Kasumi-1 (cell line): ENCODE data around the gene ZNF718.
"Not testable (repeated sequence)": the region's sequence is repeated elsewhere in the genome, so short reads cannot be mapped to it uniquely, and the experiment has no call there.

Experiments
- DNase-seq, 2 experiments: peaks; one replicate each; lab custom pipeline; 2025; lab: John Stamatoyannopoulos, UW

ZNF718 gene

DNA sequence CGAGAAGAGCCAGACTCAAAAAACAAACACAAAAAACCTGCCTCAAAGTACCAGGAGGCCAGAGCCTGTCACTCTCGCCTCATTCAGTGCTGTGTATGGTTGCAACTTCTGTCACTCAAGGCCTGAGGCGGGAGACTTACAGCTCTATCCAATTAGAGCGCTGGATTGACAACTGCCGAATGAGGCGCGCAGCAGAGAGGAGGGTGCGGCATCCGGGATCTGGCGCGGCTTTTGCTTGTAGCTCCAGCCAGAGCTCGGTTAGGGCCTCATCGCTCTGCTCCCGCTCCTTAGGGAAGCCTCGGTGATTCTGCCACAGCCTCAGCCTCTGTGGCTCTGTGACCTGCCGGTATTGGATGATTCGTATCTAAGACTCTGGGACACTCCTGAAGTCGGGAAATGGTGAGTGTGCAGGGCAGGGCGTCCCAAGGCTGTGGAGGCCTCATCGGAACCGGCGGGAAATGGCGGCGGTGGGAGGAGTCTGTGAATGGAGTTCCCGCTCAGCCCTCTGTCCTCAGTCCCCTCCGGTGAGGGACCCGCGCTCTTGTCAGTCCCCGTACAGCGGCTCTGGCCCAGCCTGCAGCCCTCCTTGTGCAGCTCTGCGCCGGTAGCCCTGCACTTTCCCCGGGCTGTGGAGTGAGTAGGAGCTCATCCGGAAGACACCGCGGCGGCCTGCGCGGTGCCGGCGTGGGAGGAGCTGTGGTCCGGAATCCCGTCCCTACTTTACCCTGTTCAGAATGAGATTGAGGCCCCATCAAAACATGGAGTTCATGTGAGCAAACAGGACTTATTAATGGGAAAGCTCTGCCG lies at the start of gene ZNF718:
ZNF718 (plus strand) TSS at position 227 of the 807 bp plus-strand sequence; CDS start at position 397, 170 bp downstream.
- DNase-seq = peak; percentile 77 to 89

DNA sequence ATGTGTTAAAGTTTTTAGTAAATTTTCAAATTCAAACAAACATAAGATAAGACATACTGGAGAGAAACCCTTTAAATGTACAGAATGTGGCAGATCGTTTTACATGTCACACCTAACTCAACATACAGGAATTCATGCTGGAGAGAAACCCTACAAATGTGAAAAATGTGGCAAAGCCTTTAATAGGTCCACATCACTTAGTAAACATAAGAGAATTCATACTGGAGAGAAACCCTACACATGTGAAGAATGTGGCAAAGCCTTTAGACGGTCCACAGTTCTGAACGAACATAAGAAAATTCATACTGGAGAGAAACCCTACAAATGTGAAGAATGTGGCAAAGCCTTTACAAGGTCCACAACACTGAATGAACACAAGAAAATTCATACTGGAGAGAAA lies 38.4 kb upstream of the ZNF718 start:
- no peak for DNase-seq

DNA sequence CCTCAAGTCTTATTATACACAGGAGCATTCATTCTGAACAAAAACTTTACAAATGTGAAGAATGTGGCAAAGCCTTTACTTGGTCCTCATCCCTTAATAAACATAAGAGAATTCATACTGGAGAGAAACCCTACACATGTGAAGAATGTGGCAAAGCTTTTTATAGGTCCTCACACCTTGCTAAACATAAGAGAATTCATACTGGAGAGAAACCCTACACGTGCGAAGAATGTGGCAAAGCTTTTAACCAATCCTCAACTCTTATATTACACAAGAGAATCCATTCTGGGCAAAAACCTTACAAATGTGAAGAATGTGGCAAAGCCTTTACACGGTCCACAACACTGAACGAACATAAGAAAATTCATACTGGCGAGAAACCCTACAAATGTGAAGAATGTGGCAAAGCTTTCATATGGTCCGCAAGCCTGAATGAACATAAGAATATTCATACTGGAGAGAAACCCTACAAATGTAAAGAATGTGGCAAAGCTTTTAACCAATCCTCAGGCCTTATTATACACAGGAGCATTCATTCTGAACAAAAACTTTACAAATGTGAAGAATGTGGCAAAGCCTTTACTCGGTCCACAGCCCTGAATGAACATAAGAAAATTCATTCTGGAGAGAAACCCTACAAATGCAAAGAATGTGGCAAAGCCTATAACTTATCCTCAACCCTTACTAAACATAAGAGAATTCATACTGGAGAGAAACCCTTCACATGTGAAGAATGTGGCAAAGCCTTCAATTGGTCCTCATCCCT lies 37.6 kb upstream of the ZNF718 start:
- DNase-seq = not testable (repeated sequence)

DNA sequence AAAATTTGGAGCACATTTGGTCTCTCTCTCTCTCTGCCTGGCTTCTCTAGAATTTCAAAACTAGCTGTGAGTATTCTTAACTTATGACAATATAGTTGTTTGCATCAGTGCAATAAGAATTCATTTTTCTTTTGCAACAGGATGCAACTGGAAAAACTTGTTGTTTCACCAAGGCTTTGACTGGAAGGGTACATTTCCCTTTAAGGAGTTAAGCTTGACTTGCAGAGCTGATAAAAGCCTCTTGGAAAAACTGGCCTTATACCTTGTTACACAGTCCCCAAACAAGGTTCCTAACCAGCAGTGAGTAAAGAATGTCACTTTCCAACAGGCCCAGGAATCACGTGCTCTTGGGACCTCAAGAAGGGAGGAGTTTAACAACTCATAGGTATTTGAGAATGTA lies 25.9 kb upstream of the ZNF718 start:
- DNase-seq = no peak

DNA sequence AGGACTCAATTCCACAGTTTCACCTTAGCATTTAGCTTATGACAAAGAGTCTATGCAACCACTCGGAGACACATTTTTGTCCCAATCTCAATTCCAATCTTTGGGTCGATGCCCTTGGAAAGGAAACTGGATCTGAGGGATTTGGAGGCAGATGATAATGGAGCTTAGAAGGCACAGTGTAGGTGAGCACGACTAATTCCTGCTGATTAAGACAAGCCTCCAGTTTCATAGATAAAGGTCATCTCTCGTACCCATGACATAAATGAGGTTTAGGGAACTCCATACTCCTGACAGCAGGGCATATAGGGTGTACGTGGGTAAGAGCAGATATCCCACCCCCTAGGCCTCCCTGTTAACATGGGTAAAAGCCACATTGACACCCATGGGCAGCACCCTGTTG lies 24.4 kb upstream of the ZNF718 start:
- DNase-seq = no peak

DNA sequence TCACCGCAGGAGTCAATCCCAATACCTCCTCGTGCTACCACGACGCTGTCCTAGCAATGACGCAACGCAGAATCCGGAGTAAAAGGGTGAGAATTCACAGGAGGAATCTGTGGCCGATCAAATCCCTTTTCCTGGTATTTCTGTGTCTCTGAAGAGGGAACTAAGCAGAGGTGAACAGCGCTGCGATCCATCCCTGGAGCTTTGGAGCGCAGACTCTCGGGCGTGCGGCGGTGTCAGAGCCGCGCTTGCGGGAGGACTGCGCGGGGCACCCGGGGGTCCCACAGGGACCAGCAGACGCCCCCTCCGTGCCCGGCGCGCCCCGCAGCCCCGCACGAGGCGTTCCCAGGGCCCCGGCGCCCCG lies 17.2 kb upstream of the ZNF718 start:
- no peak for DNase-seq

DNA sequence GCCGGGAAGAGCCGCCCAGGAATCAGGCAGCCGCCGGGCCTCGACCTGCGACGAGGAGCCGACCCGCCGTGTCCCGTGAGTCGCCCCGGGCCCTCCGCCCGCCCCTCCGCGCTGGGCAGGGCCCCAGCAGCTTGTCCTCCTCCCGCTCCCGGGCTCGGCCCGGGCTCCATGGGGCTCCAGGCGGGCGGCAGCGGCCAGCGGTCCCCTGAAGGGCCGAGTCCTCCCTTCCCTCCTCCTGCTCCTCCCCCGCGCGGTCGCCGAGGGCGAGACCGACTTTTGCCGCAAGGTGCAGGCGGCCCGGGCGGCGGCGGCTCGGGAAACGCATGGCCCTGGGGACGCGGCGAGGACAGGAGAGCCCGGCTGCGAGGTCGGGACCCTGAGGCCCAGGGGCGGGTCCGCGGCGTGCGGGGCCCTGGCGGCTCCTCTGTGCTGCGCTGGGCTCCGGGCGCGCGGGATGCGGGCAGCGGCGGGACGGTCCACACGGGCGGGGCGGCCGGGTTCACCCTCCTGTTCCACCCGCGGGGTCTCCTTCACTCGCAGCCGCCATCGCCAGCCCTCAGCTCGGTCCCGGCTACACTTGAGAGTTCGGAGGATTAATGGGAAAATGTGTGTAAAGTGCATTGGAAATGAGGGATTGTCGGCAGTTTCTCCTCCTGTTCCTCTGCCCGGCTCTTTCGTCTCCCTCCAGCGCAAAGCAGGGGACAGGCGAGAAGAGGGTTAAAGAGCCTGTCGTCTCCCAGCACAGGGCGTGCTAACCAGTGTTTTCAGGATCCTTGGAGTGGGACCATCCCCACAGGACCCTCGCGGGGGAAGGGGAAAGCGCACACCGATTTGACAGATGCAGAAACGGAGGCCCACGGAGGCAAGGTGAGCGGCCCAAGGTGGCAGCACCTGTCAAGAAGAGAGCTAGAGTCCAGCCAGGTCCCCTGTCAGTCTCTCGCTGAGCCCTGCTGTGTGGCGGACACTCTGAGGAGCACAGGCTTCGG lies 16.6 kb upstream of the ZNF718 start:
- no peak for DNase-seq

DNA sequence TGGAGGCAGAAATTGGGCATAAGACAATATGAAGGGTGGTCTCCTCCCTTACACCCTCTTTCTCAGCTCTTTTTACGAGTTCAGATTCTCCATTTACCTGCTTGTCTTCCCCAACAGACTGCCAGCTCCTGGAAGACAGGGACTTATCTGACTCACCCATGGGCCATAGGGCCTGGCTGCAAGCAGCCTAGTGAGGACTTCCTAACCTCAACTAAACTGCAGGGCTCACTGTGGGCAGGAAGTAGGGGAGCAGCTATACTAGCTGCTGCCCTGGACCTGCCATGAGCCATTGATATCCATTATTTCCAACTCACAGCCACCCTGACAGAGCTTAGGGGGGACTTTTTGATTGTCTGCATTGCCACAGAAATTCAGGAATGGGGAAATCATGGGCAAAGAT lies 11.5 kb upstream of the ZNF718 start:
- no peak for DNase-seq

DNA sequence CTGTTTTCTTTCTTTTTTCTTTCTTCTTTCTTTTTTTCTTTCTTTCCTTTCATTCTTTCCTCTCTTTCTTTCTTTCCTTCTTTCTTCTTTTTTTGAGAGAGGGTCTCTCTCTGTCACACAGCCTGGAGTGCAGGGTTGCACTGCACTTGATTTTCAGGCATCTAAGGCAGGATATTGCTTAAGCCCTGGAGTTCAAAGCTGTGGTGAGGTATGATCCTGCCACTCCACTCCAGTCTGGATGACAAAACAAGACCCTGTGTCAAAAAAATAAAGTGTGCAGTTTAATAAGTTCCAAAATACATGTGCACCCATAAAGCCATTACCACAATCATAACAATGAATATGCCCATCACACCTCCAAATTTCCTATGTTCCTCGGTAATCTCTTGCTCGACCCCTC lies 10.6 kb upstream of the ZNF718 start:
- DNase-seq = no peak

DNA sequence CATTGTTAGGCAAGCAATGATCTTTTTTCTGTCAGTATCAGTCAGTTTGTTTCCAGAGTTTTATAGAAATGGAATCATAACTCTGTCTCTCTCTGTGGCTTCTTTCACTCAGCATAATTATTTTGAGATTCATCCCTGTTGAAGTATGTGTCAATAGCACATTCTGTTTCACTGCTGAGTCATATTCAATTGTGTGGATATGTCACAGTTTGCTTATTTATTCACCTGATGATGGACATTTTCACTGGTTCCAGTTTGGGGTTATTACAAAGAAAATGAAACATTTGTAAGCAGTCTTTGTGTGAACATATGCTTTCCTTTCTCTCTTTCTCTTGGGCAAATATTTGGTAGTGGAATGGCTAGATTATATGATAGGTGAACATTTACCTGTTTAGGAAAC lies 10.2 kb upstream of the ZNF718 start:
- no peak for DNase-seq

DNA sequence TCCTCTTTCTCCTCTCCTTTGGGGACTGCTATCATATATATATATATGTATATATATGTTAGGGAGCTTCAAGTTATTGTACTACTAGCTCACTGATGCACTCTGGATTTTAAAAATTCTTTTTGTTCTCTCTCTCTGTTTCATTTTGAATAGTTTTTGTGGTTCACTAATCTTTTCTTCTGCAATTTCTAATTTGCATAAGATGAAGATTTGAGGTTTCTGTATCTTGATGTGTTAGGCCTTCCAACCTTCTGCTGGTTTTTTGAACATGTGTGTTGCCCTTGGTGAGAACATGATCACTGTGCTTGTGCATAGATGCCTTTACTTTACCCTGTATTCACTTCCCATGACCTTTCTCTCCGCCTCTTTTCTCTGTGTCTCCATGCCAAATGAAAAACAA lies 7.8 kb upstream of the ZNF718 start:
- DNase-seq = no peak

DNA sequence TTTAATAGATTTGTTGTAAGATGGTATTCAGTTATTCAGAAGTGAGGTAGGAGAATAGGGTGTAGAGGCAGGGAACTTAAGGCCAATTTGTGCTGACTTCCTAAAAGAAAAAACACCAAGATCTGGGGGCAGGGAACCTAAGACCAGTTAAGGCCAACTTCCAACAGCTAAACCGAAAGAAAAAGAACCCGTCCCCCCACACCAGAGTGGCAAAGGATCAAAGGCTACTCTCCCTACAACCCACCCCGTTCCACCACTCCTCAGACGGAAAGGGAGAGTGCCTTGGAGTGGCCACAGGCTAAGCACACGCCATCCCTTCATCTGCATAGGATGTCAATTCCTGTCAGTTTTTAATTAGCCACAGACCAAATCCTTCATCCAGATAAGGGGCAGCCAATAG lies 3.7 kb upstream of the ZNF718 start:
- peak in 1 of 2 experiments; percentile 27 for DNase-seq

DNA sequence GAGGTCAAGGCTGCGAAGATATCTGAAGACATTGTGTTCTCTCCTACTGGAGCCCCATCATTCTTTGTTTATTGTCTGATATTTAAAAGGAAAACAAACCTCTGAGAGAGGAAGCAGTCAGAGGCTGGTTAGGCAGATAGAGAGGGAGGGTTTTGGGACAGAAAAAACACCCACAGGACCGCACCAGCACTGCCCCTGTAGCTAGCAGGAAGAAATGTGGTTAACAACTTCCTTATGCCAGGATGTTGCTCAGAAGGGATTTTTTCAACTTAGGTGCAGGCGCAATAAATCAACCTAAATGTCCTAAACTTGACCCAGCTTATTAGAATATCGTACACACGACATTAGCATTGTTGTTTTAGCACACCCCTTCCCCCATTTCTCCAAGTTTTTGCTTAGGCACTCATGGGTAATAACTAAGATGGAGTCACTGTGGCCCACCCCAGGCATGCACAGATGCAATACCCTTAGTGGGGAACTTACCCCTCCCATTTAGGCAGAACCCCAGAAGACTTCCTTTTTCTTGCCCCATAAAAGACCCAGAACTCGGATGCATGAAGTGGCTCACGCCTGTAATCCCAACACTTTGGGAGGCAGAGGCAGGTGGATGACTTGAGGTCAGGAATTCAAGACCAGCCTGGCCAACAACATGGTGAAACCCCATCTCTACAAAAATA lies 2.8 kb upstream of the ZNF718 start:
- peak; percentile 92 to 95 for DNase-seq

DNA sequence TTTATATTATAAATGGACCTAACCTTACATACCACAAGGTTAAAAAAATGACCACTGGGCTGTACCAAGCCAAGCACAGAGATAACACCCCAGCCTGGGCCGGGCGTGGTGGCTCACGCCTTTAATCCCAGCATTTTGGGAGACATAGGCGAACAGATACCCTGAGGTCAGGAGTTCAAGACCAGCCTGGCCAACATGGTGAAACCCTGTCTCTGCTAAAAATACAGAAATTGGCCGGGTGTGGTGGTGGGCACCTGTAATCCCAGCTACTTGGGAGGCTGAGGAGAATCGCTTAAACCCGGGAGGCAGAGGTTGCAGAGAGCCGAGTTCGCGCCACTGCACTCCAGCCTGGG lies 403 bp upstream of the ZNF718 start:
- not testable (repeated sequence) for DNase-seq

DNA sequence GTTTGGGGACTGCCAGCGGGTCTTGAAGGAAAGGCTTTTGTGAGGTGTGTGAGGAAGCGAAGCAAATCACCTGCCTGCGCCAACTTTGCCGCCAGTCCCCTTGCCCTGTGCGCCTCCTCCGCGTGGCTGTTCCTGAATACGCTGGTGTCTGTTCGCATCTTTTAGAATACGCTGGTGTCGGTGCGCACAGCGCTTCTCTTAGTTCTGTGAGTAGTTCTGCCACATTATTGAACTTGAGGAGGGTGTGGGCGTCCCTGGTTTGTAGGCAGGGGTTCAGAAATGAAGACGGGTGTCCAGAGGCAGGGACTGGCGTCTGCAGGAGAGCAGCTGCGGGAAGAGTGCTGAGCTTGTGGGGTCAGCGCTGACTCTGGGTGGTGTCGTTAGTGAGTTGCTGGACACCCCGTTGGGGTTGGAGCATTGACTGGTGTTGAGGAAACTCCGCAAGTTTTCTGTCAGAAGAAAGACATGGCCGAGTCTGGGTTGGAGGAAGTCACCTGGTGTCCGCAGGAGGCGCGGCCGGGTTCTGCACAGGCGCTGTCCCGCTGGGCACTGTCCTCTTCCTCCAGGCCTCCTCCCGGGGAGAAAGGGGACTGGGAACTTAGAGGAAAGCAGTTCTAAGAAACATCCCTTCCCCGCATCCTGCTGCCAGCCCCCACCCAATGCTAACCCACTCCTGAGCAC lies 930 bp downstream of the ZNF718 start:
- no peak for DNase-seq

DNA sequence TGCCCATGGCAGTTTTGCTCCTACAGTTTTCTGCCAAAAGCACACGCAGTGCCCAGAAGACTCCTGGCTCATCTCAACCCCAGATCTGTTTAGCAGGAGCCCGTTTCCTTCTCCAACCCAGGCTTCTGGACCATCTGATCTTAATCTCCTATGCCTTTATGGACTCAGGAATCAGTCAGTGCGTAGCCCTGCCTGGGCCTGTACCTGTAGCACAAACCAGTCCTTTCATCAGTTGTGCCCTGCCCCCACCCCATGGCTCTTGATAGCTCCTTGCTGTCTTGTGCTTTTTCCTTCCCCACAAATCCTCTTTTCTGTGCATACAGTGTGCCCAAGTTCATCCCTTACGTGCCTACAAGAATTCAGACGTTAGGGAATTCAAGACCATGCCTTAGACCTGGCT lies 1.5 kb downstream of the ZNF718 start:
- DNase-seq = no peak

DNA sequence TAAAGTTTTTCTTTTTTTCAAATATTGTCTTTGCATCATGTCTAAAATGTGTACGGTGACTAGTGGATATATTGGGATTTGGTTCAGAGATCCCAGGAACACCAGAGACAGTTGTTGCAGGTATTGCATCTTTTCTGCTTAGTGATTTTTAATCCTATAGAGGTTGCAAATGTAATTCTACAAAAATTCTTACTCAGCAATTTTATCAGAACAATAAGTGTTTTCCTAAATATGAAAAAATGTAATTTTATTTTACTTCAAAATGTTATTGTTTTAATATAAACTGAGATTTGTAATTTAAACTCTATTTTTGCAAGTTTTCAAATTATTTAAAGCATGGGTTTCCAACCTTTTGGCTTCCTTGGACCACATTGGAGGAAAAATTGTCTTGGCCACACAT lies 8.2 kb downstream of the ZNF718 start:
- no peak for DNase-seq

DNA sequence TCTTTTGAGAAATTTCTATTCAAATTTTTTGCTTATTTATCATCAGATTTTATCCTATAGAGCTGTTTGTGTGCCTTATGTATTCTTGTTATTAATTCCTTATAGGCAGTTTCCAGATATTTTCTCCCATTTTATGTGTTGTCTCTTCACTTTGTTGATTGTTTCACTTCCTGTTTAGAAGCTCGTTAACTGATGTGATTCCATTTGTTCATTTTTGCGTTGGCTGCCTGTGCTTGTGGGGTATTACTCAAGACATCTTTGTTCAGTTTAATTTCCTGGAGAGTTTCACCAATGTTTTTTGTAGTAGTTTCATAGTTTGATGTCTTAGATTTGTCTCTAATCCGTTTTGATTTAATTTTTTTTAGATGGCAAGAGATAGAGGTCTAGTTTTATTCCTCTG lies 14.6 kb downstream of the ZNF718 start:
- no peak for DNase-seq

DNA sequence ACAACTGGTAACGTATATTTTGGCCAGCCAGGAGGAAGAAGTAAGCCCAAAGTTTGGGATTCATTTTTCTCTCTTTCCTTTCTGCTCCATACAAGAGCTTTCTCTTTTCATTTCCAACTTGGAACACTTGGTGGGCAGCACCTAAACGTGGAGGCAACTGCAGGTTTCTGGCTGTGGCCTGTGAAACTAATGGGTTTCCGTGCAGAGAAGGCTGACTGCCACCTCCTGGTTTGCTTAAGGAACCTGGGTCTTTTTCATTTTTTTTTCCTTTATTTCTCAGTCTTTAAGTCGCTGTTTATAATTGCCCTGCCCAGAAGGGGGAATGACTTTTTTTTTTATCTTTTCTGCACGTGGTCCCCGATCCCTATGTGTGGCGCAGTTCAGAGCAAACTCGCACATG lies 15.4 kb downstream of the ZNF718 start:
- DNase-seq = no peak

DNA sequence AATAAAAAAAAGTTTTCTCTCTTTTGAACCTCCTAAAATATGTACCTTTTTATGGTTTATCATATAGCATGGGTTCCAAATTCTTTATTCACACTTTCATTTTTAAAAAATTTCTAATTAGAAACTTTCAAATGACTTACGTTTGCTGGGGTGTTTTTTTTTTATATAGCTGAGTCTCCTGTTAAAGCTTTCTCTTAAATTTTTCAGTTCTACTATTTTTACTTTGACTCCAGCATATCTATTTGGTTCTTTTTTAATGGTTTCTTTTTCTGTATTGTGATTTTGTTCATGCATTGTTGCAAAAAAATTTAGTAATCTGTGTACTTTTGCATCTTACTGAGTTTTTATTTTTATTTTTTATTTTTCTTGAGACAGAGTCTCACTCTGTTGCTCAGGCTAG lies 22.3 kb downstream of the ZNF718 start:
- DNase-seq = no peak

DNA sequence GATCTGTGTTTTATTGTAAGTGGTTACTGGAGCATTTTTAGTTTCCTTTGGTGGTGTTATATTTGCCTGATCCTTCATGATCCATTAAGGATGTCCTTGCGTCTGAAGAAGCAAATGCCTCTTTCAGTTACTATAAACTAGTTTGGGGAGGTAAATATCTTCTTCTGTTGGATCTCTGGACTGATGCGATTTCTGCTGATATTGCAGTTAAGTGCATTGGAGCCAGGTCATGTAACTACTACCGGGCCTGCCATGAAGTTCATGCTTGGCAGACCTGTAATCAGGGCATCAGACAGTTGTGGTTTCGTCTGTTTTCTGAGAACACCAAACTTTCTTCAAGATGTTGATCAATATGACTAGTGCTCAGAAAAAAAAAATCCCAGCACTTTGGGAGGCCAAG lies 22.9 kb downstream of the ZNF718 start:
- DNase-seq = no peak
